ENCODE data around the gene SOX9.
"Not testable (repeated sequence)": the region's sequence is repeated elsewhere in the genome, so short reads cannot be mapped to it uniquely, and the experiment has no call there.

SOX9 gene

GRCh38 chr17:72111336-72111923 is 9.4 kb upstream of the SOX9 start:
- no peak for DNase-seq (ENCODE audit: low read depth in 2 of 2)

GRCh38 chr17:72111926-72112325 is 8.9 kb upstream of the SOX9 start:
- DNase-seq (ENCODE audit: low read depth in 2 of 2): not testable (repeated sequence)

- DNase-seq (ENCODE audit: low read depth in 2 of 2): no peak
Observed at GRCh38 chr17:72113751-72114150, 7.1 kb upstream of the SOX9 start.

GRCh38 chr17:72115781-72116525 is 4.9 kb upstream of the SOX9 start:
- DNase-seq (ENCODE audit: low read depth in 2 of 2): no peak

- no peak for DNase-seq (ENCODE audit: low read depth in 2 of 2)
Observed at GRCh38 chr17:72116661-72117521, 3.9 kb upstream of the SOX9 start.

GRCh38 chr17:72117535-72118334 is 3.1 kb upstream of the SOX9 start:
- no peak for DNase-seq (ENCODE audit: low read depth in 2 of 2)

GRCh38 chr17:72118335-72119076 is 2.3 kb upstream of the SOX9 start:
- DNase-seq (ENCODE audit: low read depth in 2 of 2): no peak

- no peak for DNase-seq (ENCODE audit: low read depth in 2 of 2)
Observed at GRCh38 chr17:72119077-72119872, 1.5 kb upstream of the SOX9 start.

- no peak for DNase-seq (ENCODE audit: low read depth in 2 of 2)
Observed at GRCh38 chr17:72119873-72120641, 763 bp upstream of the SOX9 start.

- DNase-seq (ENCODE audit: low read depth in 2 of 2): no peak
Observed at GRCh38 chr17:72121164-72122009, 567 bp downstream of the SOX9 start.

- DNase-seq (ENCODE audit: low read depth in 2 of 2): no peak
Observed at GRCh38 chr17:72122010-72122764, 1.4 kb downstream of the SOX9 start.

GRCh38 chr17:72122765-72123529 is 2.1 kb downstream of the SOX9 start:
- DNase-seq (ENCODE audit: low read depth in 2 of 2): no peak

GRCh38 chr17:72123530-72124437 is 3.0 kb downstream of the SOX9 start:
- no peak for DNase-seq (ENCODE audit: low read depth in 2 of 2)

GRCh38 chr17:72124438-72124775 is 3.6 kb downstream of the SOX9 start:
- no peak for DNase-seq (ENCODE audit: low read depth in 2 of 2)

GRCh38 chr17:72125226-72125651 is 4.4 kb downstream of the SOX9 start:
- DNase-seq (ENCODE audit: low read depth in 2 of 2): no peak

GRCh38 chr17:72125742-72126141 is 4.9 kb downstream of the SOX9 start:
- no peak for DNase-seq (ENCODE audit: low read depth in 2 of 2)

Data from stimulated activated CD8-positive, alpha-beta memory T cell treated with anti-CD3 and anti-CD28 coated beads, Interleukin-7, amount 100 ng/mL, for 1 hour (primary cell).